Smooth muscle cell (in vitro differentiated cells): ENCODE results near the gene NUP54. TPM values are rescaled to one million over a fixed set of nuclear protein-coding genes. Genes with fewer than 3 reads are reported as not detected.

ENCODE experiments used
- DNase-seq: peaks from one replicate; lab custom pipeline; 2025; ENCODE audit not compliant: unreplicated experiment; lab: John Stamatoyannopoulos, UW
- H2AFZ ChIP-seq: fragments of 200-600 bp; sonication (generic); 2 replicates; pipeline ENCODE4 v1.6.0; 2016; ENCODE audit warnings: antibody characterized with exemption, low read depth, mild to moderate bottlenecking
- H3F3A ChIP-seq: fragments of 200-600 bp; sonication (generic); 2 replicates; pipeline ENCODE4 v1.6.0; 2017; ENCODE audit warnings: antibody characterized with exemption, low read depth
- H3K27ac ChIP-seq: fragments of 200-600 bp; sonication (generic); 2 replicates; pipeline ENCODE4 v1.5.1; 2016; ENCODE audit warnings: low read depth, mild to moderate bottlenecking
- H3K27me3 ChIP-seq: fragments of 200-600 bp; sonication (generic); 2 replicates; pipeline ENCODE4 v1.6.1; 2016; ENCODE audit warnings: low read depth, mild to moderate bottlenecking
- H3K36me3 ChIP-seq: fragments of 200-600 bp; sonication (generic); 2 replicates; pipeline ENCODE4 v1.5.1; 2016; ENCODE audit warnings: low read depth
- H3K4me1 ChIP-seq: fragments of 200-600 bp; sonication (generic); 2 replicates; pipeline ENCODE4 v1.5.1; 2016; ENCODE audit warnings: low read depth
- H3K4me2 ChIP-seq: fragments of 200-600 bp; sonication (generic); 2 replicates; pipeline ENCODE4 v1.6.0; 2016; ENCODE audit warnings: mild to moderate bottlenecking
- H3K4me3 ChIP-seq: fragments of 200-600 bp; sonication (generic); 2 replicates; pipeline ENCODE4 v1.5.1; 2016; ENCODE audit warnings: mild to moderate bottlenecking
- H3K79me2 ChIP-seq: fragments of 200-600 bp; sonication (generic); 2 replicates; pipeline ENCODE4 v1.6.0; 2016; ENCODE audit warnings: low read depth, mild to moderate bottlenecking
- H3K9ac ChIP-seq: fragments of 200-600 bp; sonication (generic); 2 replicates; pipeline ENCODE4 v1.6.0; 2016; ENCODE audit warnings: low read depth
- H3K9me3 ChIP-seq: fragments of 200-600 bp; sonication (generic); replicated peaks from 2 replicates; pipeline ENCODE4 v1.5.1; 2016; ENCODE audit warnings: low read depth
- H4K20me1 ChIP-seq: fragments of 200-600 bp; sonication (generic); 2 replicates; pipeline ENCODE4 v1.6.0; 2016; ENCODE audit warnings: low read depth
- WGBS: methylation state at CpG from one replicate; pipeline ENCODE4 v1.1.7; 2016; ENCODE audit warnings: low lambda C conversion rate; 5-methylcytosine and 5-hydroxymethylcytosine counted together
- polyA plus RNA-seq: library from polyadenylated mRNA; unstranded; fragments of >200 nt; fragmentation: Nextera tagmentation; extraction: Ambion mirVana; gene quantifications from 2 replicates; pipeline ENCODE4 v1.2.1, GENCODE V29; 2016
- total RNA-seq: library from RNA; depleted of rRNA; stranded (reverse); fragments of >200 nt; gene quantifications from 2 replicates; pipeline ENCODE4 v1.2.3, GENCODE V29; 2014
- TF ChIP-seq, protein P1 (sequence below): fragments of 200-600 bp; sonication (generic); IDR thresholded peaks from 2 replicates; pipeline ENCODE4 v1.5.1; 2017; ENCODE audit warnings: borderline replicate concordance, mild to moderate bottlenecking, antibody characterized with exemption; ENCODE audit not compliant: insufficient read depth, poor library complexity, severe bottlenecking

Gene NUP54
- total and polyA plus RNA-seq, 2 experiments from 2014 or later, result 36.3 to 52.6 TPM

DNA sequence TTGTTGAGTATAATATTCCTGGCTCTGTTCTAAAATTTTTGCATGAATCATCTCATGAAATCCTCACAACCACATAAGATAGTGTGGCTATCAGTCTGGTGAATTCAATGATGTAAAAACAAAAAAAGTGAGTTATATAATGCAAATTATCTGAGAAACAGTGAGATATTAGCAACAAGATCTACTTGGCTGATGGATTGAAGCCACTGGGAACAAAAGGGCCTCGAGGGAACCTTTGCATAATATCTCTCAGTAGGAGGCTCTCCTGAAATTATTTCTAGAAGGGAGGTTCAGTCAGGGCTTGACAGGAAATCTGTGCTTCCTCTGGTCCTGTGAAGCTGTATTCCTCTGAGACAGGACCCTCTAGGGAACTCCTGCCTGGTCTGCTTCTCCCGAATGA, 30.1 kb upstream of the NUP54 start:
- H3K4me2 ChIP-seq, result no peak overlapping the region
- H3K27ac ChIP-seq, result no peak overlapping the region
- no peaks in the 10 kb centered on the region for H3F3A ChIP-seq
- WGBS, result 84% methylated on average over 2 of the region's 2 CpGs
- no peaks in the 10 kb centered on the region for H3K4me1 ChIP-seq
- TF ChIP-seq, protein P1, sequence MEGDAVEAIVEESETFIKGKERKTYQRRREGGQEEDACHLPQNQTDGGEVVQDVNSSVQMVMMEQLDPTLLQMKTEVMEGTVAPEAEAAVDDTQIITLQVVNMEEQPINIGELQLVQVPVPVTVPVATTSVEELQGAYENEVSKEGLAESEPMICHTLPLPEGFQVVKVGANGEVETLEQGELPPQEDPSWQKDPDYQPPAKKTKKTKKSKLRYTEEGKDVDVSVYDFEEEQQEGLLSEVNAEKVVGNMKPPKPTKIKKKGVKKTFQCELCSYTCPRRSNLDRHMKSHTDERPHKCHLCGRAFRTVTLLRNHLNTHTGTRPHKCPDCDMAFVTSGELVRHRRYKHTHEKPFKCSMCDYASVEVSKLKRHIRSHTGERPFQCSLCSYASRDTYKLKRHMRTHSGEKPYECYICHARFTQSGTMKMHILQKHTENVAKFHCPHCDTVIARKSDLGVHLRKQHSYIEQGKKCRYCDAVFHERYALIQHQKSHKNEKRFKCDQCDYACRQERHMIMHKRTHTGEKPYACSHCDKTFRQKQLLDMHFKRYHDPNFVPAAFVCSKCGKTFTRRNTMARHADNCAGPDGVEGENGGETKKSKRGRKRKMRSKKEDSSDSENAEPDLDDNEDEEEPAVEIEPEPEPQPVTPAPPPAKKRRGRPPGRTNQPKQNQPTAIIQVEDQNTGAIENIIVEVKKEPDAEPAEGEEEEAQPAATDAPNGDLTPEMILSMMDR, result no peak
- no peak overlapping the region for H3K9ac ChIP-seq
- no peak overlapping the region for H3K4me3 ChIP-seq
- H3K79me2 ChIP-seq, result peaks cover 23% of the 10 kb centered on the region
- peaks cover 26% of the 10 kb centered on the region for H4K20me1 ChIP-seq
- H2AFZ ChIP-seq, result no peak overlapping the region
- DNase-seq, result no peak
- no peaks in the 10 kb centered on the region for H3K9me3 ChIP-seq
- H3K27me3 ChIP-seq, result no peaks in the 10 kb centered on the region
- peaks cover 19% of the 10 kb centered on the region for H3K36me3 ChIP-seq

DNA sequence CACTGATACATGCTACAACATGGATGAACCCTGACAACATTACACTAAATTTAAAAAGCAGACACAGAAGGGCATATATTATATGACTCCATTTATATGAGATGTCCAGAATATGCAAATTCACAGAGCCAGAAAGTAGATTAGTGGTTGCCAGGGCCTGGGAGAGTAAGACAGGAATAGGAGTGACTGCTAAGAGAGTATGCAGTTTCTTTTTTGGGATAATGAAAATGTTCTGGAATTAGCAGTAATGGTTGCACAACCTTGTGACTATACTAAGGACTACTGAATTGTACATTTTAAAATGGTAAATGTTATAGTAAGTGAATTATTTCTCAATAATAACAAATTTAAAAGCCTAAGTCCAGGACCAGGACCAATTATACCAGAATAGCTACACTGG, 29.5 kb upstream of the NUP54 start:
- peaks cover 23% of the 10 kb centered on the region for H3K36me3 ChIP-seq
- H2AFZ ChIP-seq, result no peak overlapping the region
- TF ChIP-seq, protein P1, result no peak
- no peak overlapping the region for H3K9ac ChIP-seq
- H3K27ac ChIP-seq, result no peak overlapping the region
- no peak overlapping the region for H3K4me3 ChIP-seq
- peaks cover 17% of the 10 kb centered on the region for H3K79me2 ChIP-seq
- no peaks in the 10 kb centered on the region for H3F3A ChIP-seq
- no peaks in the 10 kb centered on the region for H3K4me1 ChIP-seq
- DNase-seq, result no peak
- no peaks in the 10 kb centered on the region for H3K9me3 ChIP-seq
- no peak overlapping the region for H3K4me2 ChIP-seq
- H4K20me1 ChIP-seq, result peaks cover 20% of the 10 kb centered on the region
- H3K27me3 ChIP-seq, result no peaks in the 10 kb centered on the region

DNA sequence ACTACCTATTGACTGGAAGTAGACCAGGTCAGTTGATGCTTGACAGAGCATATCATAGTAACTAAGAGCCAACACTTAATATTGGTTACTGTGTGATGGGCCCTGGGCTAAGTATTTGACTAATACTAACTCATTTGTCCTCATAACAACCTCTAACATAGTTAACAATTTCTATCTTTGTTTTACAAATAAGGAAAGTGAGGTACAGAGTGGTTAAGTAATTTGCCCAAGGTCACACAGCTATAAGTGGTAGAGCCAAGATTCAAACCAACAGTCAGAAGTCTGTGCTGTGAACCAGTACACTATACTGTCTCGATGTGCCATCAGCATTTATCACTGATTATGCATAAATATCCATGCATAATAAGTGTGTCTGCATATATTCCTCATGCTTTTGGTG, 27.1 kb upstream of the NUP54 start:
- H3K79me2 ChIP-seq, result peaks cover 7% of the 10 kb centered on the region
- peaks cover 12% of the 10 kb centered on the region for H4K20me1 ChIP-seq
- no peaks in the 10 kb centered on the region for H3K27me3 ChIP-seq
- H3K36me3 ChIP-seq, result peaks cover 25% of the 10 kb centered on the region
- H3K4me2 ChIP-seq, result no peak overlapping the region
- no peaks in the 10 kb centered on the region for H3K9me3 ChIP-seq
- H3K4me3 ChIP-seq, result no peak overlapping the region
- no peaks in the 10 kb centered on the region for H3K4me1 ChIP-seq
- TF ChIP-seq, protein P1, result no peak
- no peak overlapping the region for H3K9ac ChIP-seq
- H3K27ac ChIP-seq, result no peak overlapping the region
- WGBS, result 94% methylated on average over 1 of the region's 1 CpG
- no peak overlapping the region for H2AFZ ChIP-seq
- H3F3A ChIP-seq, result no peaks in the 10 kb centered on the region
- DNase-seq, result no peak

DNA sequence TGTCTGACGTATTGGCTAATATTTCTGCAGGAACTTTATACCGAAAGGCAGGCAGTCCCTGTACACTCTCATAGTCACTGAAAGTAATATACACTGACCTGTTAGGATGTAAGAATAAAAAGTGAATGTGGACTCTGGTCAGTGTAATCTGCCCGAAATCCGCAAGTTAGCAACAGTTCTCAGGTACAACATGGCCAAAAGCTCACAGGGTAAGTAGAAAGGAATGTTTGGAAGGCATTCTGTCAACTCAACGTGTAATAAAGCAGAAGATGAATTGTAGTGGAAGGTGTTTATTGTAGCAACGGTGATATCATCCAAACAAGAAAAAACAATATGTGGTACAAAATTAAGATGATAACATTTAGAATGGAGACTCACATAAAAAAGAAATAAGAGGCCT, 26.0 kb upstream of the NUP54 start:
- no peaks in the 10 kb centered on the region for H3F3A ChIP-seq
- 96% methylated on average over 6 of the region's 6 CpGs for WGBS
- H3K36me3 ChIP-seq, result peaks cover 31% of the 10 kb centered on the region
- H3K4me2 ChIP-seq, result no peak overlapping the region
- DNase-seq, result no peak
- H3K4me1 ChIP-seq, result no peaks in the 10 kb centered on the region
- no peaks in the 10 kb centered on the region for H3K27me3 ChIP-seq
- peaks cover 6% of the 10 kb centered on the region for H3K79me2 ChIP-seq
- H2AFZ ChIP-seq, result no peak overlapping the region
- no peaks in the 10 kb centered on the region for H3K9me3 ChIP-seq
- peaks cover 7% of the 10 kb centered on the region for H4K20me1 ChIP-seq
- H3K9ac ChIP-seq, result no peak overlapping the region
- H3K4me3 ChIP-seq, result no peak overlapping the region
- TF ChIP-seq, protein P1, result no peak
- no peak overlapping the region for H3K27ac ChIP-seq
